Activated CD4-positive, alpha-beta T cell treated with anti-CD3 and anti-CD28 coated beads, Interleukin-10, Interleukin-2, amounts not matched to agents 100 ng/mL and 50 ng/mL, durations not matched to agents 16 hours and 8 hours (primary cell): Measurements from ENCODE around the gene WWTR1.

Source experiments
- DNase-seq: peaks from one replicate; pipeline ENCODE4 v3.0.0-alpha.2; 2020

Gene WWTR1

GRCh38 chr3:149590691-149591441 lies 67.0 kb downstream of the WWTR1 start:
- DNase-seq = no peak

- no peak for DNase-seq
Measured at GRCh38 chr3:149589332-149589731, 68.5 kb downstream of the WWTR1 start.

- no peak for DNase-seq
Measured at GRCh38 chr3:149588909-149589308, 68.9 kb downstream of the WWTR1 start.

- DNase-seq = no peak
Measured at GRCh38 chr3:149587383-149587782, 70.4 kb downstream of the WWTR1 start.

- no peak for DNase-seq
Measured at GRCh38 chr3:149586871-149587270, 71.0 kb downstream of the WWTR1 start.

GRCh38 chr3:149585401-149585726 lies 72.5 kb downstream of the WWTR1 start:
- peak; percentile 16 for DNase-seq

GRCh38 chr3:149583921-149584635 lies 73.7 kb downstream of the WWTR1 start:
- DNase-seq = no peak

- no peak for DNase-seq
Measured at GRCh38 chr3:149582395-149582794, 75.4 kb downstream of the WWTR1 start.

GRCh38 chr3:149581681-149582370 lies 76.0 kb downstream of the WWTR1 start:
- peak; percentile 67 for DNase-seq

GRCh38 chr3:149581248-149581647 lies 76.6 kb downstream of the WWTR1 start:
- peak; percentile 24 for DNase-seq

- peak; percentile 83 for DNase-seq
Measured at GRCh38 chr3:149579838-149580542, 77.8 kb downstream of the WWTR1 start.

- DNase-seq = no peak
Measured at GRCh38 chr3:149579161-149579560, 78.7 kb downstream of the WWTR1 start.

- DNase-seq = no peak
Measured at GRCh38 chr3:149577801-149578200, 80.0 kb downstream of the WWTR1 start.

- DNase-seq = peak; percentile 68
Measured at GRCh38 chr3:149575961-149576564, 81.8 kb downstream of the WWTR1 start.

- peak; percentile 20 for DNase-seq
Measured at GRCh38 chr3:149575213-149575960, 82.4 kb downstream of the WWTR1 start.

GRCh38 chr3:149572796-149573414 lies 84.9 kb downstream of the WWTR1 start:
- no peak for DNase-seq

- peak; percentile 20 for DNase-seq
Measured at GRCh38 chr3:149571381-149571780, 86.4 kb downstream of the WWTR1 start.

GRCh38 chr3:149570016-149570415 lies 87.8 kb downstream of the WWTR1 start:
- no peak for DNase-seq

GRCh38 chr3:149567381-149567780 lies 90.4 kb downstream of the WWTR1 start:
- DNase-seq = no peak

- no peak for DNase-seq
Measured at GRCh38 chr3:149566292-149566975, 91.4 kb downstream of the WWTR1 start.

- DNase-seq = no peak
Measured at GRCh38 chr3:149564079-149564478, 93.7 kb downstream of the WWTR1 start.
